WERI-Rb-1 (cell line): ENCODE data around the gene TSHR.

Experiments used
- DNase-seq: peaks from one replicate; pipeline ENCODE4 v3.0.0-alpha.2; 2020
- H3K27ac ChIP-seq: fragments of 250-450 bp; sonication (Bioruptor Pico); 2 replicates; pipeline ENCODE4 v1.5.1; 2020; ENCODE audit warnings: mild to moderate bottlenecking, moderate library complexity
- H3K27me3 ChIP-seq: fragments of 250-450 bp; sonication (Bioruptor Pico); 2 replicates; pipeline ENCODE4 v1.5.1; 2021; ENCODE audit warnings: mild to moderate bottlenecking, low read depth, moderate library complexity; ENCODE audit not compliant: insufficient read depth, severe bottlenecking
- H3K36me3 ChIP-seq: fragments of 250-450 bp; sonication (Bioruptor Pico); 2 replicates; pipeline ENCODE4 v1.5.1; 2020; ENCODE audit warnings: mild to moderate bottlenecking, moderate library complexity
- H3K4me3 ChIP-seq: 2 replicates; pipeline ENCODE4 v1.5.1; 2011; ENCODE audit warnings: low read depth, mild to moderate bottlenecking, control low read depth, low read length
- H3K9me3 ChIP-seq: fragments of 250-450 bp; sonication (Bioruptor Pico); 2 replicates; pipeline ENCODE4 v1.5.1; 2021; ENCODE audit warnings: mild to moderate bottlenecking, moderate library complexity; ENCODE audit not compliant: severe bottlenecking
- TF ChIP-seq, protein P1 (sequence below): IDR thresholded peaks from 2 replicates; pipeline ENCODE4 v1.5.1; 2011; ENCODE audit warnings: low read depth, mild to moderate bottlenecking, control low read depth, inconsistent platforms, low read length

Gene TSHR

DNA sequence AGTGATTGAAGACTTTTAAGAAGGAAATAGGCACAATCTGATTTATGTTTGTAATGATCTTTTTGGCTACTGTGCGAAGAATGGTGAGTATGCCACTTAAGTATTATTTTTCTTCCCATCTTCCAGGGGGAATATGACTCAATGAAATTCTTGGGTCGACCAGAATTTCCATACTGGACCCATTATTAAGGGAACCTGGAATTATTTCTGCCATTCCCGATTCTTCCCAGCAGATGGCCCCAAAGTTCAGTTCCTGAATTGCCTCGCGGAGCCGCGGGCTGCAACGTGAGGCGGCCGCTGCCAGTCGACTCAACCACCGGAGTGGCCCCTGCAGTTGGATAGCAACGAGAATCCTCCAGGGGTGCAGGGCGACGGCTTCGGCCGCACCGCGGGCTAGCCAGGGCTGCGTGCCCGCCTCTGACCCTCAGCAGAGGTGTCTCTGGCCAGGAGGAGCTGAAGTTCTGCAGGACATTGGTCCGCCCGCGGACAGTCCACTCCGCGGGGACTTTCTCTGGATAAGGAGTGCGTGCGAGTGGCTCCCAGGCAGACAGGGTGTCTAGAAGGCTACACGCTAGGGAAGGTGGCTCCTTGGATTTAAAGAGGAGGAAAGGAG, 628 bp upstream of the TSHR start:
- TF ChIP-seq, protein P1, sequence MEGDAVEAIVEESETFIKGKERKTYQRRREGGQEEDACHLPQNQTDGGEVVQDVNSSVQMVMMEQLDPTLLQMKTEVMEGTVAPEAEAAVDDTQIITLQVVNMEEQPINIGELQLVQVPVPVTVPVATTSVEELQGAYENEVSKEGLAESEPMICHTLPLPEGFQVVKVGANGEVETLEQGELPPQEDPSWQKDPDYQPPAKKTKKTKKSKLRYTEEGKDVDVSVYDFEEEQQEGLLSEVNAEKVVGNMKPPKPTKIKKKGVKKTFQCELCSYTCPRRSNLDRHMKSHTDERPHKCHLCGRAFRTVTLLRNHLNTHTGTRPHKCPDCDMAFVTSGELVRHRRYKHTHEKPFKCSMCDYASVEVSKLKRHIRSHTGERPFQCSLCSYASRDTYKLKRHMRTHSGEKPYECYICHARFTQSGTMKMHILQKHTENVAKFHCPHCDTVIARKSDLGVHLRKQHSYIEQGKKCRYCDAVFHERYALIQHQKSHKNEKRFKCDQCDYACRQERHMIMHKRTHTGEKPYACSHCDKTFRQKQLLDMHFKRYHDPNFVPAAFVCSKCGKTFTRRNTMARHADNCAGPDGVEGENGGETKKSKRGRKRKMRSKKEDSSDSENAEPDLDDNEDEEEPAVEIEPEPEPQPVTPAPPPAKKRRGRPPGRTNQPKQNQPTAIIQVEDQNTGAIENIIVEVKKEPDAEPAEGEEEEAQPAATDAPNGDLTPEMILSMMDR: peak; percentile 54; the same call in 1 of the 2 replicates
- Histone ChIP-seq H3K27me3 (no peaks in the 10 kb centered on the region), H3K36me3 (no peaks in the 10 kb centered on the region), H3K27ac (no peak overlapping the region), H3K4me3 (peak overlapping the region; percentile 57), H3K9me3 (no peaks in the 10 kb centered on the region)
- DNase-seq: peak; percentile 80

DNA sequence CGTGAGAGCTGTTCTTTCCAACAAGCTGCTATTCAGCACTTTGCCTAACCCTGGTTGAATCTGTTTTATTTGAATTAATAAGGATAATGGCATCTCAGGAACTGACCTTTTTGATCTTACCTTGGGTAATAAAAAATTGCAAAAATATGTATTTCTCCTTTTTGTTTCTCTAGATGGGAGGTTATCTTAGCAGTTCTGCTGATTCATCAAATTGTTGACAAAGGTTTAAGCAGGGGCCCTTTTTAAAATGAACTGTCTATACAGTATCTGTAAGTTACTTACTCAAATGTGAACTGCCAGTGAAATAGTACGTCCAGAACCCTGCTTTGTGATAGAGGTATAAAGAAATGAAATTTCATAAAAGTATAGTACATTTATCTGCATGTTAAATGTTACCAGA, 681 bp downstream of the TSHR start:
- Histone ChIP-seq H3K36me3 (no peaks in the 10 kb centered on the region), H3K27ac (no peak overlapping the region), H3K27me3 (no peaks in the 10 kb centered on the region), H3K9me3 (no peaks in the 10 kb centered on the region), H3K4me3 (no peak overlapping the region)
- DNase-seq: no peak
- TF ChIP-seq, protein P1: no peak

DNA sequence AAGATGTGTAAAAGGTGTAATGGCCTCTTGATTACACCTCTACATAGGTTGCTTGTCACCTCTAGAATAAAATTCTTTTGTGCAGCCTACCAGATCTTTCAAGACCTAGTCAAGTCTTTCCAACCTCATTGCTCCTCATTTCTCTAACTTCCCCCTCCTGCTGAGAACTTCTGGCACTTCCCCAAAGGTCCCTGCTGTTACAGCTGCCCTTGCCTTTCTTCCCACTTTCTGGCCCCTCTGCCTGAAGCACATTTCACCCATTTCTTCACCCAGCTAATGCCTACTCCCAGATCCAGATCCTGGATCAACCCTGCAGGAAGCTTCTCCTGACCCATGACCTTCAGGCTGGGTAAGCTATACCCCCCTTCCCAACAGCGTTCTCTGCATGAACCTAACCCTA, 1.5 kb downstream of the TSHR start:
- no peak overlapping the region for H3K4me3 ChIP-seq
- no peaks in the 10 kb centered on the region for H3K27me3 ChIP-seq
- TF ChIP-seq, protein P1: no peak

DNA sequence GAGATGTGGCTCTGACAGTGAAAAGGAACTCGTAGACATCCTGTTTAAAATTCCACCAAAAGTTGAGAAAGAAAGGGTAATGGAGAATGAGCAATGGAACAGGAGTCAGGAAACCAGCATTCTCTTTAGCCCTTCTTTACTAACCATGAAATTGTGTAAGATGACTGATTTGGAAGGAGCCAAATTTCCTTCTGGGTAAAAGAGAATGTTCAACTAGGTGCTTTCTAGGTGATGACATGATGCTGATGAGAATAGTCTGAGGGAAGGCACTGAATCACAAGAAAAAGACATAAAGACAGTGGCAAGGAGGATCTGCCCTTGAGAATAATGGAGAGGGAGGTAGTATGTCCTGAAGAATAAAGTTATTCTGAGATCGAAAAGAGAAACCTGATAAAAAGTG, 2.2 kb downstream of the TSHR start:
- DNase-seq: no peak
- Histone ChIP-seq H3K27me3 (no peaks in the 10 kb centered on the region), H3K36me3 (no peaks in the 10 kb centered on the region), H3K27ac (no peak overlapping the region), H3K4me3 (no peak overlapping the region), H3K9me3 (no peaks in the 10 kb centered on the region)
- TF ChIP-seq, protein P1: no peak

More for the DNA sequence above, 1.5 kb downstream of the TSHR start:
- Histone ChIP-seq H3K36me3 (no peaks in the 10 kb centered on the region), H3K27ac (no peak overlapping the region), H3K9me3 (no peaks in the 10 kb centered on the region)
- no peak for DNase-seq

DNA sequence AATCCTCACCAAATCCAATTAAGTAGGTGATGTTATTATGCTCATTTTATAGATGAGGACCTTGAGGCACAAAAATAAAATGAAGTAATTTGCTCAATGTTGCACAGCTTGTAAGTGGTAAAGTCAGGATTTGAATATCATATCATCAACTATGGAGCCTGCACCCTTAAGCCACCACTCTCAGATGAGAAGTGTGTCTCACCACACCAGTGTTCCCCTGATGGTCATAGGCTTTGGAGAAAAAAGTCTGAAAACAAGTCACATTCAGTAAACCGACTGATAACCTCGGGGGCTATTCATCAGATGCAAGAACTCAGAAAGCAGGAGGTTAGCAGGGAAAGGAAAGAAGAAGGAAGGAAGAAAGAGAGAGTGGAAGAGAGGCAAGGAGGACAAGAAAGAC, 2.8 kb downstream of the TSHR start:
- Histone ChIP-seq H3K27ac (no peak overlapping the region), H3K4me3 (no peak overlapping the region), H3K27me3 (no peaks in the 10 kb centered on the region), H3K9me3 (no peaks in the 10 kb centered on the region), H3K36me3 (no peaks in the 10 kb centered on the region)
- DNase-seq: no peak
- TF ChIP-seq, protein P1: no peak

DNA sequence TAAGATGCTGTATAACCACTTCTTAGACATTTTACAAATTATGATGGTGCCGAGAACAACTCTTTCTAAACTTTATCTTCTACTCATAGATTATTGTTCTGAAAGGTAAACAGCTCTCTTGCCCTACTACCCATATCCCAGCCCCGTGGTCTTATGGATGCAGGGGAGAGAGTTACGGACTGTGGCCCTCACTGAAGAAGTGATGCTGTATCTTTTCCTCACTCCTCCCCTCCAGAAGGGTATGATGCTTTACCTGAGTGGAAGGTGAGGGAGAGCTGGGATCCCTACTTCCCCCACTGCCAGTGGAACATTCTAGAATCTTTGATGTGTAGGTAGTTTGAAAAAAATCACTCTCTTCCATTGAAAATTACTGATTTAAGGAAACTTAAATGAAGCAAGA, 3.5 kb downstream of the TSHR start:
- H3K36me3 ChIP-seq: no peaks in the 10 kb centered on the region
- H3K4me3 ChIP-seq: no peak overlapping the region
- no peak for DNase-seq
- H3K27ac ChIP-seq: no peak overlapping the region
- no peaks in the 10 kb centered on the region for H3K9me3 ChIP-seq
- H3K27me3 ChIP-seq: no peaks in the 10 kb centered on the region
- TF ChIP-seq, protein P1: no peak
